Activated CD8-positive, alpha-beta T cell treated with anti-CD3 and anti-CD28 coated beads for 36 hours (primary cell): ENCODE results near the gene SMG6. TPM values are rescaled to one million over a fixed set of nuclear protein-coding genes. Genes with fewer than 3 reads are reported as not detected.

Experiments
- ATAC-seq: fragments of 200-7000 bp; cut with Tn5 transposase; one replicate; pipeline ENCODE4 v1.10.0; 2021; ENCODE audit warnings: mild to moderate bottlenecking, moderate library complexity
- CTCF ChIA-PET: fragments of 350-600 bp; sonication (Branson Sonifier 250); formaldehyde crosslinking; loops from one replicate; lab custom pipeline; 2021; ENCODE audit warnings: antibody characterized with exemption; lab: Charles Lee
- POLR2A ChIA-PET: fragments of 350-600 bp; sonication (Branson Sonifier 250); formaldehyde crosslinking; loops from one replicate; lab custom pipeline; 2021; ENCODE audit warnings: antibody characterized with exemption; lab: Charles Lee
- DNase-seq: peaks from one replicate; pipeline ENCODE4 v3.0.0-alpha.2; 2020
- H3K27ac Mint-ChIP-seq: one replicate; pipeline ENCODE4 v1.8.0; 2021; ENCODE audit warnings: mild to moderate bottlenecking, mixed read lengths
- H3K27me3 Mint-ChIP-seq: one replicate; pipeline ENCODE4 v1.8.0; 2021; ENCODE audit warnings: mixed read lengths
- H3K36me3 Mint-ChIP-seq: one replicate; pipeline ENCODE4 v1.8.0; 2021; ENCODE audit warnings: low read depth, mixed read lengths
- H3K4me1 Mint-ChIP-seq: one replicate; pipeline ENCODE4 v1.8.0; 2021; ENCODE audit warnings: low read depth, mixed read lengths
- H3K4me3 Mint-ChIP-seq: one replicate; pipeline ENCODE4 v1.8.0; 2021; ENCODE audit warnings: mild to moderate bottlenecking, moderate library complexity, mixed read lengths
- H3K9me3 Mint-ChIP-seq: one replicate; pipeline ENCODE4 v1.8.0; 2021; ENCODE audit warnings: mixed read lengths
- intact Hi-C: fragments of 100-400 bp; cut with micrococcal nuclease; formaldehyde crosslinking; loops from one replicate; pipeline ENCODE4 v1.10.0; 2022
- total RNA-seq, 2 experiments: library from RNA; stranded (reverse); gene quantifications; one replicate each; pipeline ENCODE4 v1.2.3, GENCODE V29; 2021
- TF ChIP-seq, protein P1 (sequence below): fragments of 200-600 bp; IDR thresholded peaks from one replicate; pipeline ENCODE4 v1.8.0; 2022; ENCODE audit warnings: antibody characterized with exemption, mild to moderate bottlenecking

SMG6 gene
- total RNA-seq, 2 experiments from 2014 or later, result 39.6 to 40.4 TPM

DNA sequence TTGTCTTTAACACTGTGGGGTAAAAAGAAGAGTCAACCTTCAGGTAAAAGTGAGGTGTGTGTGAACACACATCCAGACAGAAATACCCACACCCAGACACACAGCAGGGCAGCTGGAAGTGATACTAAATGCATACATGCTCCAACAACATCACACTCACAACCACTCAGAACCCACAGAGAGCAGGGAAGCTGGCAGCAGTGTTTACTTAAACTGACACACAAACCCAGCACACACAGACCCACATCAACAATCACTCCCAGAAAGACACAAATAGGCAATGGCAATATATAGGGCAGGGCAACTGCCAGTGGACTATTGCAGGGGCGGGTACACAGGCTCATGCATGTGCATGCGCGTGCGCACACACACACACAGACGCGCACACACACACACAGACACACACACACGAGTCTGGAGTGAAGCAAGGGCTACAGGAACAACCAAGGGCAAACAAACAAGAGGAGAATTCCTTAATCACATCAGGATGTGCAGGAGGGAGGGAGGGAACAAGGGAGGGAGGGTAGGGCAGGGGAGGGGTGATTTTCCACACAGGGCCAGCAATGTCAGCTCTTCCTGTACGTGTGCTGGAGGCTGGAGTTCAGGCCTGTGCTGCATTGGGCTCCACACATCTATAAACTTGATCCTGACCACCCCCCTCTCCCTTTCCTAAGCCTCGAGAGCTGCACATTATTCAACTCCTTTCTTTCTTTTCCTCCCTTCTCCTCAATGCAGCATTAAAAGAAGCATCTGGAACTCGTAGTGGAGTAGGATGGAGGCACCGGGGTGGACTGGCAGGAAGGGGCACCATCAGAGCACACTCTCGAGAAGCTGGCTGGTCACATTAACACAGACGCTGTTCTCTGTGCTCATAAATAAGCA is 218.6 kb downstream of the SMG6 start:
- POLR2A ChIA-PET, result interaction anchor here (0.7 to 1.2 kb wide), 5 partner anchors 9 to 218 kb away, joined by 3 to 4 read pairs (median 3); no protein-coding TSS in a partner anchor
- H3K36me3 Mint-ChIP-seq, result peaks cover 63% of the 10 kb centered on the region
- TF ChIP-seq, protein P1, sequence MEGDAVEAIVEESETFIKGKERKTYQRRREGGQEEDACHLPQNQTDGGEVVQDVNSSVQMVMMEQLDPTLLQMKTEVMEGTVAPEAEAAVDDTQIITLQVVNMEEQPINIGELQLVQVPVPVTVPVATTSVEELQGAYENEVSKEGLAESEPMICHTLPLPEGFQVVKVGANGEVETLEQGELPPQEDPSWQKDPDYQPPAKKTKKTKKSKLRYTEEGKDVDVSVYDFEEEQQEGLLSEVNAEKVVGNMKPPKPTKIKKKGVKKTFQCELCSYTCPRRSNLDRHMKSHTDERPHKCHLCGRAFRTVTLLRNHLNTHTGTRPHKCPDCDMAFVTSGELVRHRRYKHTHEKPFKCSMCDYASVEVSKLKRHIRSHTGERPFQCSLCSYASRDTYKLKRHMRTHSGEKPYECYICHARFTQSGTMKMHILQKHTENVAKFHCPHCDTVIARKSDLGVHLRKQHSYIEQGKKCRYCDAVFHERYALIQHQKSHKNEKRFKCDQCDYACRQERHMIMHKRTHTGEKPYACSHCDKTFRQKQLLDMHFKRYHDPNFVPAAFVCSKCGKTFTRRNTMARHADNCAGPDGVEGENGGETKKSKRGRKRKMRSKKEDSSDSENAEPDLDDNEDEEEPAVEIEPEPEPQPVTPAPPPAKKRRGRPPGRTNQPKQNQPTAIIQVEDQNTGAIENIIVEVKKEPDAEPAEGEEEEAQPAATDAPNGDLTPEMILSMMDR, result no peak
- H3K27me3 Mint-ChIP-seq, result no peaks in the 10 kb centered on the region
- CTCF ChIA-PET, result interaction anchor here (1.1 to 6.8 kb wide), 5 partner anchors 10 to 30 kb away, joined by 3 to 74 read pairs (median 5); partner anchors contain the start of gene HIC1
- ATAC-seq, result no peak
- DNase-seq, result no peak
- H3K4me3 Mint-ChIP-seq, result no peak overlapping the region
- H3K9me3 Mint-ChIP-seq, result no peaks in the 10 kb centered on the region
- intact Hi-C loops, result loop anchor here (5.0 kb wide), 1 partner anchor 182 kb away; no protein-coding TSS in a partner anchor
- H3K27ac Mint-ChIP-seq, result peak overlapping the region; percentile 6
- H3K4me1 Mint-ChIP-seq, result peaks cover 67% of the 10 kb centered on the region

DNA sequence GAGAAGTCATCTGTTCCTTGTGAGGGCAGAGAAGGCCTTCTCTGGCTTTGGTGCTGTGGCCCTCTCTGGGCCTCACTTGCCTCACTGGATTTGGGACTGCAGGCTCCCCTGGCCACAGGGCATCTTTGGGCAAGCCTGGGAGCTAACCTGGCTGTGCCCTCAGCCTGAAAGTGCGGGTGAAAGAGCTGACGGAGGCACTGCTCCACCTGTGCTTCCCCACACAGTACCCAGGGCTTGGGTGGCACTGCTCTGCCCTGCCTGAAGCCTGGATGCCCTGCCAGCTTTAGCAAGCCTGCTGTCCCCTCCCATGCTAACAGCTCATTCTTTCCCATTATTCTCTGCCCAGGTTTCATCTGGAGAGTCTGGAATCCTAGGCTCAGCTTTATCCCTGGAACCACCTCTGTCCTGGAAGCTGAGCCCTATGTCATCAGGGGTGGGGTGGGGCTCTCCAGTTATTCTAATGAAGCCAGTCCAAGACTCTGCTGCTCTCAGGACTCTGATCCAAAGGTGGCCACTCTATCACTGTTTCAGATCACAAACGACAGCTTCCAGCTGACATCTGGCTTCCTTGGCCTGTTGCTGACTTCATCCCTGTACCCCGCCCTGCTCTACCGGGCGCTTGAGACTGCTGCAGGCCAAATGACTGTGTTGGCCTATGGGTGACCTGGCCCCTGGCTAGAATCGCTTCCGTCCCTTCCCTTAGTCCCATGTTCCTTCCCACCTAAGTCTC is 219.4 kb downstream of the SMG6 start:
- ATAC-seq (no peak), DNase-seq (no peak)
- Mint-ChIP-seq H3K4me1 (peaks cover 59% of the 10 kb centered on the region), H3K9me3 (no peaks in the 10 kb centered on the region), H3K27me3 (no peaks in the 10 kb centered on the region), H3K36me3 (peaks cover 65% of the 10 kb centered on the region), H3K27ac (no peak overlapping the region), H3K4me3 (no peak overlapping the region)
- ChIA-PET CTCF (interaction anchor here (1.0 to 1.9 kb wide), 4 partner anchors 9 to 169 kb away, joined by 3 to 8 read pairs (median 4); partner anchors contain the start of gene HIC1), POLR2A (interaction anchor here (0.7 kb wide), 1 partner anchor 9 kb away, joined by 3 read pairs; no protein-coding TSS in a partner anchor)
- intact Hi-C loops, result no loop called here
- TF ChIP-seq, protein P1, result no peak

DNA sequence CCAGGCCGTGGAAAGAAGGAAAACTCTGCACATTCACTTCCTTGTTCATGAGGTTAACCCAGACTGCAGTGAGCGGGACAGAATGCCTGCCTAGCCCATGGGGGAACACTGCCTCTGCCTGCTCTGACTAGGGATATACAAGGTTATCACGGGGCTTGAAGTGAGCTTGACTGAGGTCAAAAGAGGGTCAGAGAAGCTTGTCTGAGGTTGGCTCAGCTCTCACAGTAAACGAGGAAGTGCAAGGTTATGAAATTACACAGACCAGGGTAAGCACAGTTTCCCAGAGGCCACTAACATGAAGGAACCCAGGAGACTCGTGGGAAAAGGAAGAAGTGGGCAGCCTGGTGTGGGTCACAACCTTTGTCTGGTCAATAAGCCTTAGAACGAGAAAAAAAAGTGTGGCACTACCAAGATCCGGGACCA is 220.0 kb downstream of the SMG6 start:
- Mint-ChIP-seq H3K4me3 (no peak overlapping the region), H3K27me3 (no peaks in the 10 kb centered on the region), H3K27ac (peak overlapping the region; percentile 48), H3K9me3 (no peaks in the 10 kb centered on the region), H3K36me3 (peaks cover 68% of the 10 kb centered on the region), H3K4me1 (peaks cover 53% of the 10 kb centered on the region)
- ChIA-PET CTCF (interaction anchor here (1.0 to 1.9 kb wide), 7 partner anchors 9 to 299 kb away, joined by 3 to 8 read pairs (median 4); partner anchors contain the start of gene HIC1), POLR2A (no interaction called here)
- ATAC-seq (no peak), DNase-seq (no peak)
- TF ChIP-seq, protein P1, result no peak
- intact Hi-C loops, result no loop called here

DNA sequence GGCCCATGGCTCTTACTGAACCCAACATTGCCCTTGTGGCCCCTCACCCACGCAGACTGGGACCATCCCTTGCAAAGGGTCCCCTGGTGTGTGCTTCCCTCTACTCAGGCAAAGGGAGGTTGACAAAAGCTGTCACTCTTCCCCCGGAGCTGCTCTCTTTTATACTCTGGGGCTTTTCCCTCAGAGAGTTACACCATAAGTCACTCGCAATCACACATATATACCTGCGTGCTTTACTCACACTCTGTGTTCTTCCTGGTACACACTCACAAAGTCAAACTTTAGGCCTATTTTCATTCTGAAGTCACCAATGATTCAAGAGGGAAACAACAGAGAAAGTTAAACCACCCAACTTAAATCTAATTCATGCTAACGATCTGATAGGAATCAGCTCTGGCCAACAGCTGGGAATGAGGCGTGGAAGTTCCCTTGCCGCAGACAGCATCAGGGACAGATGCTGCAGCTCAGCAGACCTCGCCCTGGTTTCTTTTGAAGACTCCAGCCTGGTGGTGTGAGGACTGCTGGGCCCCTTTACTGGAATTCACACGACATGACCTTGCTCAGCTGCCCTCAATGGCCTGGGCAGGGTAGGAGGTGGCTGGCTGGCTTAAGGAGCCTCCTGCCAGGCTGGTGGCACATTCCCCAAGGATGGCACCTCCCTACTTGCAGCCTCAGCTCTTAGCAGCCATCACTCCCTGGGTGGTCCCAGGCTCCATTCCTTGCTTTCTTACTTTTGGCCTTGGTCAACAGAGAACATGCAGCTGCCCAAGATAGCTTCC is 221.4 kb downstream of the SMG6 start:
- intact Hi-C loops, result no loop called here
- H3K4me3 Mint-ChIP-seq, result peak overlapping the region; percentile 0
- POLR2A ChIA-PET, result interaction anchor here (0.8 to 1.4 kb wide), 2 partner anchors 11 to 17 kb away, joined by 3 to 4 read pairs; no protein-coding TSS in a partner anchor
- TF ChIP-seq, protein P1, result no peak
- DNase-seq, result no peak
- no peaks in the 10 kb centered on the region for H3K9me3 Mint-ChIP-seq
- peak overlapping the region; percentile 47 for H3K27ac Mint-ChIP-seq
- CTCF ChIA-PET, result interaction anchor here (0.7 to 1.8 kb wide), 8 partner anchors 12 to 300 kb away, joined by 3 to 4 read pairs (median 3); no protein-coding TSS in a partner anchor
- H3K4me1 Mint-ChIP-seq, result peaks cover 39% of the 10 kb centered on the region
- peak; percentile 32 for ATAC-seq
- peaks cover 68% of the 10 kb centered on the region for H3K36me3 Mint-ChIP-seq
- no peaks in the 10 kb centered on the region for H3K27me3 Mint-ChIP-seq
